ENCODE results near the gene ENKD1.

Gene ENKD1

DNA sequence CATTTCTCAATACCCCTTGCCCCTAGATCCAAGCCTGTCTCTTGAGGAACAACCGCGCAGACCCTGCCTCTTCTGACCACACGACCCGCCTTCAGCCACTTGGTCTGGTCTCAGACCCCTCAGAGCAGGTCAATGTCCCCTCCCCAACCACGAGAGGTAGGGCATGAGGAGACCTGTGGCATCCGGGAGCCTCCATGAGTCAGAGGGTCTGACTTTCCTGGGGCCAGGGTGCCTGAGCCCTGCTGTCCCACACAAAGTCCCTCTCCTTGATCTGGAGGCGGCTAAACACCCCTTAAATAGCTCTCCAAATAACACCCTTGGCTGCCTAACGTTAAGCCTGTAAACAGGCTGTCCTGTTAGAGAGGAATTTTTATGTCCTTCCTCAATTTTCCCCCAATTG lies 16.5 kb downstream of the ENKD1 start:
- no peaks in the 10 kb centered on the region for H3K9me2 ChIP-seq (replicated peaks; ENCODE audit: control insufficient read depth, low read length)
- peaks cover 71% of the 10 kb centered on the region for H3K36me3 ChIP-seq (ENCODE audit: control insufficient read depth, low read length)
- H3K27ac ChIP-seq (ENCODE audit: low read depth, low read length): no peak overlapping the region
- peaks cover 23% of the 10 kb centered on the region for H3K79me2 ChIP-seq (ENCODE audit: control insufficient read depth, low read length)
- no peak overlapping the region for H3K4me3 ChIP-seq (ENCODE audit: low read length)
- TF ChIP-seq EZH2phosphoT487 (IDR thresholded peaks at IDR 0.05; ENCODE audit: borderline replicate concordance, low read length): no peak
- TF ChIP-seq, protein P1, sequence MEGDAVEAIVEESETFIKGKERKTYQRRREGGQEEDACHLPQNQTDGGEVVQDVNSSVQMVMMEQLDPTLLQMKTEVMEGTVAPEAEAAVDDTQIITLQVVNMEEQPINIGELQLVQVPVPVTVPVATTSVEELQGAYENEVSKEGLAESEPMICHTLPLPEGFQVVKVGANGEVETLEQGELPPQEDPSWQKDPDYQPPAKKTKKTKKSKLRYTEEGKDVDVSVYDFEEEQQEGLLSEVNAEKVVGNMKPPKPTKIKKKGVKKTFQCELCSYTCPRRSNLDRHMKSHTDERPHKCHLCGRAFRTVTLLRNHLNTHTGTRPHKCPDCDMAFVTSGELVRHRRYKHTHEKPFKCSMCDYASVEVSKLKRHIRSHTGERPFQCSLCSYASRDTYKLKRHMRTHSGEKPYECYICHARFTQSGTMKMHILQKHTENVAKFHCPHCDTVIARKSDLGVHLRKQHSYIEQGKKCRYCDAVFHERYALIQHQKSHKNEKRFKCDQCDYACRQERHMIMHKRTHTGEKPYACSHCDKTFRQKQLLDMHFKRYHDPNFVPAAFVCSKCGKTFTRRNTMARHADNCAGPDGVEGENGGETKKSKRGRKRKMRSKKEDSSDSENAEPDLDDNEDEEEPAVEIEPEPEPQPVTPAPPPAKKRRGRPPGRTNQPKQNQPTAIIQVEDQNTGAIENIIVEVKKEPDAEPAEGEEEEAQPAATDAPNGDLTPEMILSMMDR (IDR thresholded peaks at IDR 0.05; ENCODE audit: low read depth, low read length, poor library complexity, severe bottlenecking): no peak
- no peaks in the 10 kb centered on the region for H3K27me3 ChIP-seq (ENCODE audit: control insufficient read depth, low read length)
- peaks cover 16% of the 10 kb centered on the region for H3K4me1 ChIP-seq (ENCODE audit: control insufficient read depth, low read length)
- no peaks in the 10 kb centered on the region for H4K20me1 ChIP-seq (ENCODE audit: control insufficient read depth, insufficient read depth, low read depth, low read length)
- no peak overlapping the region for H3K4me2 ChIP-seq (ENCODE audit: low read length)
- H3F3A ChIP-seq (ENCODE audit: control insufficient read depth, insufficient read depth): 0 out of 2 replicates have a peak, but pooled peaks cover 3% of the 10 kb centered on the region
- no peaks in the 10 kb centered on the region for H3K9me3 ChIP-seq (ENCODE audit: control insufficient read depth, insufficient read depth, low read length)

DNA sequence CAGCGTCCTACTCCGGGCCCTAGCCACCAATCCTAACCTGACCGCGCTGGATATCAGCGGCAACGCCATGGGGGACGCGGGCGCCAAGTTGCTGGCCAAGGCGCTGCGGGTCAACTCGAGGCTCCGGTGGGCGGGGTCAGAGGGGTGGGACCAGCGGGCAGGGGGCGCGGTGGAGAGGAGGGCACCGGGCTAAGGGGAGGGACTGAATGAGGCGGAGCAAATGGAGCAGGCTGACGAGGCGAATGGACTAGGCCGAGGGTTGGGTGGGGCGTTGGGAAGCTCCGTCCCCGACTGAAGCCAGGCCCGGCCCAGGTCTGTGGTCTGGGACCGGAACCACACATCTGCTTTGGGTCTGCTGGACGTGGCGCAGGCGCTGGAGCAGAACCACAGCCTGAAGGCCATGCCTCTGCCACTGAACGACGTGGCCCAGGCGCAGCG lies 17.0 kb downstream of the ENKD1 start:
- Histone ChIP-seq H3K4me2 (ENCODE audit: low read length) (no peak overlapping the region), H3K27me3 (ENCODE audit: control insufficient read depth, low read length) (no peaks in the 10 kb centered on the region), H3K9me2 (replicated peaks; ENCODE audit: control insufficient read depth, low read length) (no peaks in the 10 kb centered on the region), H4K20me1 (ENCODE audit: control insufficient read depth, insufficient read depth, low read depth, low read length) (no peaks in the 10 kb centered on the region), H3K27ac (ENCODE audit: low read depth, low read length) (no peak overlapping the region), H3K36me3 (ENCODE audit: control insufficient read depth, low read length) (peaks cover 66% of the 10 kb centered on the region), H3K79me2 (ENCODE audit: control insufficient read depth, low read length) (peaks cover 24% of the 10 kb centered on the region), H3K4me1 (ENCODE audit: control insufficient read depth, low read length) (peaks cover 18% of the 10 kb centered on the region), H3F3A (ENCODE audit: control insufficient read depth, insufficient read depth) (no peaks in the 10 kb centered on the region), H3K9me3 (ENCODE audit: control insufficient read depth, insufficient read depth, low read length) (no peaks in the 10 kb centered on the region), H3K4me3 (ENCODE audit: low read length) (no peak overlapping the region)
- TF ChIP-seq, protein P1 (IDR thresholded peaks at IDR 0.05; ENCODE audit: low read depth, low read length, poor library complexity, severe bottlenecking): no peak
- no peak for TF ChIP-seq EZH2phosphoT487 (IDR thresholded peaks at IDR 0.05; ENCODE audit: borderline replicate concordance, low read length)

DNA sequence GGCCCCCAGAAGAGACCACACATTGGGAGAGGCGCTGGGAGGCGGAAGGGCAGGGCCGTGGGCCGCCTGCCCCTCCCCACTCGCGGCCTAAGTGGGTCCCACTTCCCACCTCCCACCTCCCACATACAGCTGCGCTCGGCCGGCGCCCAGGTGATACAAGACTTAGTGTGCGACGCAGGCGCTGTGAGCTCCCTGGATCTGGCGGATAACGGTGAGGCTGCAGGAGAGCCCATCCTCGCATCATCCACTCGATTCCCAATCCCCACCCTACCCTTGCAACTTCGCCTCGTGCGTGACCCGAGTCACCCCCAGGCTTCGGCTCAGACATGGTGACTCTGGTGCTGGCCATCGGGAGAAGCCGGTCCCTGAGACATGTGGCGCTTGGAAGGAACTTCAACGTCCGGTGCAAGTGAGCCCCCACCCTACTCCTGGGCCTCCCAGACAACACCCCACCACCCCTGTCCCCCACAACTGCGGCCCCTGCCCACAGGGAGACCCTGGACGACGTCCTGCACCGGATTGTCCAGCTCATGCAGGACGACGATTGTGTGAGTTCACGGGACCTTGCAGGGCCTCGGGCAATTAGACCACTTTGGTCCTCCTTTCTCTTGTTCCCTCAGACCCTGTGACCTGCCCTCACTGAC lies 17.7 kb downstream of the ENKD1 start:
- H3K27me3 ChIP-seq (ENCODE audit: control insufficient read depth, low read length): no peaks in the 10 kb centered on the region
- no peak overlapping the region for H3K4me3 ChIP-seq (ENCODE audit: low read length)
- H3K79me2 ChIP-seq (ENCODE audit: control insufficient read depth, low read length): peaks cover 24% of the 10 kb centered on the region
- H3K27ac ChIP-seq (ENCODE audit: low read depth, low read length): no peak overlapping the region
- H3K4me2 ChIP-seq (ENCODE audit: low read length): no peak overlapping the region
- TF ChIP-seq EZH2phosphoT487 (IDR thresholded peaks at IDR 0.05; ENCODE audit: borderline replicate concordance, low read length): no peak
- TF ChIP-seq, protein P1 (IDR thresholded peaks at IDR 0.05; ENCODE audit: low read depth, low read length, poor library complexity, severe bottlenecking): no peak
- H3K9me3 ChIP-seq (ENCODE audit: control insufficient read depth, insufficient read depth, low read length): no peaks in the 10 kb centered on the region
- H3F3A ChIP-seq (ENCODE audit: control insufficient read depth, insufficient read depth): peaks cover under 1% of the 10 kb centered on the region; the same call in 1 of the 2 replicates
- peaks cover 62% of the 10 kb centered on the region for H3K36me3 ChIP-seq (ENCODE audit: control insufficient read depth, low read length)
- H4K20me1 ChIP-seq (ENCODE audit: control insufficient read depth, insufficient read depth, low read depth, low read length): no peaks in the 10 kb centered on the region
- peaks cover 24% of the 10 kb centered on the region for H3K4me1 ChIP-seq (ENCODE audit: control insufficient read depth, low read length)
- H3K9me2 ChIP-seq (replicated peaks; ENCODE audit: control insufficient read depth, low read length): no peaks in the 10 kb centered on the region

All from DOHH2 (cell line).